Cardiac fibroblast (primary cell): ENCODE measurements around the gene MAGIX.

Source experiments
- DNase-seq, 2 donors: peaks; one replicate each; pipeline versions ENCODE4 v3.0.0 to v3.0.0-alpha.2; 2010; ENCODE audit warnings: low read depth in 2 of 2
- H3K4me3 ChIP-seq, 2 donors: replicated peaks in 1 of 2; 1 replicate in 1 of 2; 2 replicates in 1 of 2; pipeline ENCODE4 v1.5.1; 2011; ENCODE audit warnings: low read depth in 2 of 2, low read length in 2 of 2, mild to moderate bottlenecking in 2 of 2, moderate library complexity in 1 of 2
- CTCF ChIP-seq: IDR thresholded peaks from one replicate; pipeline ENCODE4 v1.5.1; 2011; ENCODE audit warnings: low read depth, mild to moderate bottlenecking, low read length, inconsistent platforms

The MAGIX gene

GRCh38 chrX:49184294-49185281 is 22.0 kb downstream of the MAGIX start:
- DNase-seq: peak; percentile 92 to 93
- TF ChIP-seq CTCF: no peak
- peak overlapping the region; percentile 64 to 66 for H3K4me3 ChIP-seq

DNA sequence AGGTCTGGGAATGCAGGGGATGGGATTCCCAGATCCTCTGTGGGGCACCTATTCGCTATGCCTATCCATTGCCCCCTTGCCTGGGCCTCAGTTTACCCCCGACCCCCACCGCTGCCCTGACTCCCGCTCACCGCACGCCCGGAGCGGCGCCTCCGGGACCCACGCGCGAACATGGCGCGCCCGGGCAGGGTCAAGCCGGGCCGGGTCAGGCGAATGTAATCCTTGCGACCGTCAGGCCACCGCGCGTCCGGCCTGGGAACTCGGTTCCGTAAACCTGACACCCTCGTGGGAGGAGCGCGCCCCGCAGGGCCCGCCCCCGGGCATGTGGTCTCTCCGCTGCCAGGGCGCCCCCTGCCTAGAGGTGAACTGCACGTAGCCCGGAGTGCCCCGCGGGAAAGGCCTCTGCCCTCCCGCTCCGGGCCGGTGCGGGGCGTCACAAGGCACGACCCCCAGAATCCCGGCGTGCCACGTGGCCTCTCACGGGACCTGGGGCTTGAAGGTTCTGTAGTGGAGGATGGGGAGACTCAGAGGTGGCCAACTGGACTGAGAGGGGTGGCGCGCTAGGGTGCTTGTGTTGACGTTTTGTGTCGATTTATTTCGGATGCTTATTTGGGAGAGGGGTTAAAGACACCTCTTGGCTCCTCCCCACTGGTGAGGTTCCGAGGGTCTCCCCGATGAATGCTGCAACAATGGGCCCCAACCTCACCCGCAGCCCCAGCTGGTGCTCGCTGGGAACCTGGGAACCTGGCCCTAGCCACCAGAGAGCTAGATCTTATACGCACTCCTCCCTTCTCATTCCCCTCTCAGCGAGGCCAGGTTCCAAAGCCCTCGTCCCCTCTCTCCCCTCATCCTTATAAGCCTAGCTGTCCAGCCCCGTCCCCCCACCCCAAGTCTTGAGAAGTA is 23.8 kb downstream of the MAGIX start, which contains the start of gene PRICKLE3:
TSS of gene PRICKLE3 (minus strand) at position 249 of the 903 bp plus-strand sequence. CDS start at position 173, 76 bp downstream.
- peak; percentile 49 to 65 for DNase-seq
- peak within 1 kb of the TSS; percentile 64 to 66 for H3K4me3 ChIP-seq
- peak; percentile 22 for TF ChIP-seq CTCF

DNA sequence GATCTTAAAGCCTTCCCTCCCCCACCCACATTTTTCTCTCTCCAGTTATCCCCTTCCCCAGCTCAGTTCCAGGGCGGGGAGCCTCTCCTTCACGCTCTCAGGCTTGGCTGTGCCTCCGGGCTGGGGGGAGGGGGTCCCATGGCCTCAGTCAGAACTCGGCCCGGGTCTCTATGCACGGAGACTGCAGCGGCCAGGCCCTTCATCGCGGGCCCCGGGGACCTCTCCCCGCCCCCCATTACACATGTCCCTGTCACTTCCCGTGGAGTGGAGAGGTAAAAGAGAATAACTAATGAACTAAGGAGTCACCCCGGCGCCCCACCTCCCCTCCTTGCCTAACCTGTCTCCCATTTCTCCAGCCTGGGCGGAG is 24.5 kb downstream of the MAGIX start:
- TF ChIP-seq CTCF: no peak
- DNase-seq: no peak
- H3K4me3 ChIP-seq: no peak overlapping the region

- no peak for DNase-seq
- no peak for TF ChIP-seq CTCF
- H3K4me3 ChIP-seq: no peak overlapping the region
These were observed 25.0 kb downstream of the MAGIX start for GRCh38 chrX:49187526-49187925.

GRCh38 chrX:49188468-49189076 is 26.0 kb downstream of the MAGIX start:
- TF ChIP-seq CTCF: no peak
- no peak overlapping the region for H3K4me3 ChIP-seq
- no peak for DNase-seq

DNA sequence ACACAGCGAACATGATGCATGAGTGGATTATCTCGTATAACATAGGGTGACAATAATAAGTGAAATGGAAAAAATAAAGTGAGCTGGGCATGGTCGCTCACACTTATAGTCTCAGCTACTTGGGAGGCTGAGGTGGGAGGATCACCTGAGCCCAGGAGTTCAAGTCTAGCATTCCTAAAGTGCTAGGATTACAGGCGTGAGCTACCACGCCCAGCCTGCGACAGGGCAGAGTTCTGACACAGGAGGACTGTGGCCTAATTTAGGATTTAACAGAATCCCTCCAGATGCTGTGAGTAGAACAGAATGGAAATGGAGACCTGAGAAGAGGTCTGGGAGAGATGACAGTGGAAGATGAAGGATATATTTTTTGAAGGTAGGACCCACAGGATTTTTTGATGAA is 27.0 kb downstream of the MAGIX start:
- no peak for TF ChIP-seq CTCF
- no peak for DNase-seq
- H3K4me3 ChIP-seq: peak overlapping the region in 1 of 2 donors; percentile 28
